MM.1S (cell line): ENCODE measurements around the gene DHX38.
"Not testable (repeated sequence)": the region's sequence is repeated elsewhere in the genome, so short reads cannot be mapped to it uniquely, and the experiment has no call there.

Source experiments
- DNase-seq: peaks from one replicate; pipeline ENCODE4 v3.0.0-alpha.2; 2015
- H2AFZ ChIP-seq: fragments of 300-600 bp; sonication (generic); 2 replicates; pipeline ENCODE4 v1.6.0; 2016; ENCODE audit warnings: antibody characterized with exemption, low read length
- H3F3A ChIP-seq: fragments of 300-600 bp; sonication (generic); 2 replicates; pipeline ENCODE4 v1.6.1; 2016; ENCODE audit warnings: mild to moderate bottlenecking, antibody characterized with exemption, low read length, moderate library complexity, mixed read lengths; ENCODE audit not compliant: insufficient read depth
- H3K27ac ChIP-seq: fragments of 300-600 bp; sonication (generic); 2 replicates; pipeline ENCODE4 v1.5.1; 2016; ENCODE audit warnings: mild to moderate bottlenecking, low read length
- H3K27me3 ChIP-seq: fragments of 300-600 bp; sonication (generic); replicated peaks from 2 replicates; pipeline ENCODE4 v1.6.0; 2016; ENCODE audit warnings: low read length; ENCODE audit not compliant: insufficient read depth
- H3K36me3 ChIP-seq: fragments of 300-600 bp; sonication (generic); replicated peaks from 2 replicates; pipeline ENCODE4 v1.6.1; 2016; ENCODE audit warnings: mild to moderate bottlenecking, low read length, mixed read lengths; ENCODE audit not compliant: insufficient read depth
- H3K4me1 ChIP-seq: fragments of 300-600 bp; sonication (generic); 2 replicates; pipeline ENCODE4 v1.6.1; 2016; ENCODE audit warnings: low read length, mixed read lengths
- H3K4me2 ChIP-seq: fragments of 300-600 bp; sonication (generic); 2 replicates; pipeline ENCODE4 v1.6.0; 2016; ENCODE audit warnings: low read depth, low read length
- H3K4me3 ChIP-seq: fragments of 300-600 bp; sonication (generic); 2 replicates; pipeline ENCODE4 v1.5.1; 2016; ENCODE audit warnings: low read length, mixed read lengths
- H3K79me2 ChIP-seq: fragments of 300-600 bp; sonication (generic); 2 replicates; pipeline ENCODE4 v1.6.1; 2016; ENCODE audit warnings: mixed run types, low read length, mixed read lengths
- H3K9ac ChIP-seq: fragments of 300-600 bp; sonication (generic); 2 replicates; pipeline ENCODE4 v1.6.1; 2016; ENCODE audit warnings: low read length, mixed read lengths
- H3K9me2 ChIP-seq: fragments of 300-600 bp; sonication (generic); replicated peaks from 2 replicates; pipeline ENCODE4 v1.6.1; 2016; ENCODE audit warnings: mild to moderate bottlenecking, low read length, mixed read lengths; ENCODE audit not compliant: insufficient read depth
- H3K9me3 ChIP-seq: fragments of 300-600 bp; sonication (generic); replicated peaks from 2 replicates; pipeline ENCODE4 v1.6.1; 2016; ENCODE audit warnings: mild to moderate bottlenecking, low read length, mixed read lengths; ENCODE audit not compliant: insufficient read depth
- H4K20me1 ChIP-seq: fragments of 300-600 bp; sonication (generic); 2 replicates; pipeline ENCODE4 v1.6.1; 2016; ENCODE audit warnings: mild to moderate bottlenecking, low read length, moderate library complexity, mixed read lengths; ENCODE audit not compliant: insufficient read depth
- CTCF ChIP-seq: fragments of 300-600 bp; sonication (generic); IDR thresholded peaks from 2 replicates; pipeline ENCODE4 v1.5.1; 2016; ENCODE audit warnings: antibody characterized with exemption, low read length, mixed read lengths
- EZH2 ChIP-seq: fragments of 300-600 bp; sonication (generic); optimal IDR thresholded peaks from 2 replicates; pipeline ENCODE3; 2017; ENCODE audit warnings: low read depth, mild to moderate bottlenecking, antibody characterized with exemption, low read length, mixed read lengths
- EZH2phosphoT487 ChIP-seq: fragments of 300-600 bp; sonication (generic); IDR thresholded peaks from 2 replicates; pipeline ENCODE4 v1.6.1; 2018; ENCODE audit warnings: antibody characterized with exemption, low read length

The DHX38 gene

GRCh38 chr16:72055911-72056310 lies 37.7 kb upstream of the DHX38 start:
- Histone ChIP-seq H3K9me3 (no peaks in the 10 kb centered on the region), H3K4me1 (no peaks in the 10 kb centered on the region), H3F3A (no peaks in the 10 kb centered on the region), H3K9ac (no peak overlapping the region), H3K4me2 (no peak overlapping the region), H3K79me2 (no peaks in the 10 kb centered on the region), H3K4me3 (no peak overlapping the region), H2AFZ (no peak overlapping the region), H3K9me2 (no peaks in the 10 kb centered on the region), H3K27me3 (no peaks in the 10 kb centered on the region), H3K36me3 (no peaks in the 10 kb centered on the region), H4K20me1 (no peaks in the 10 kb centered on the region), H3K27ac (no peak overlapping the region)
- DNase-seq, result no peak
- TF ChIP-seq CTCF (no peak), EZH2 (no peak), EZH2phosphoT487 (no peak)

GRCh38 chr16:72057313-72057712 lies 36.3 kb upstream of the DHX38 start:
- not testable (repeated sequence) for H3K27me3 ChIP-seq, H3K9ac ChIP-seq, H3K4me2 ChIP-seq, H3F3A ChIP-seq, H3K9me3 ChIP-seq, H3K79me2 ChIP-seq, H2AFZ ChIP-seq, H3K4me3 ChIP-seq, H3K4me1 ChIP-seq, H3K36me3 ChIP-seq, H4K20me1 ChIP-seq, H3K9me2 ChIP-seq, H3K27ac ChIP-seq, DNase-seq

- not testable (repeated sequence) for H3K4me3 ChIP-seq, H3K79me2 ChIP-seq, H4K20me1 ChIP-seq, H3K27me3 ChIP-seq, H3F3A ChIP-seq, H3K9me2 ChIP-seq, H3K4me2 ChIP-seq, H3K36me3 ChIP-seq, H3K9ac ChIP-seq, H3K9me3 ChIP-seq, DNase-seq, H2AFZ ChIP-seq, H3K27ac ChIP-seq, H3K4me1 ChIP-seq
Measured at GRCh38 chr16:72059060-72059459, 34.6 kb upstream of the DHX38 start.

GRCh38 chr16:72060405-72060804 lies 33.2 kb upstream of the DHX38 start:
- Histone ChIP-seq H3K9ac (no peak overlapping the region), H3K27me3 (no peaks in the 10 kb centered on the region), H3K4me1 (no peaks in the 10 kb centered on the region), H3K9me3 (no peaks in the 10 kb centered on the region), H3K27ac (no peak overlapping the region), H3F3A (no peaks in the 10 kb centered on the region), H4K20me1 (no peaks in the 10 kb centered on the region), H3K4me3 (no peak overlapping the region), H2AFZ (no peak overlapping the region), H3K4me2 (no peak overlapping the region), H3K79me2 (no peaks in the 10 kb centered on the region), H3K9me2 (no peaks in the 10 kb centered on the region), H3K36me3 (no peaks in the 10 kb centered on the region)
- no peak for DNase-seq
- TF ChIP-seq EZH2 (no peak), CTCF (no peak), EZH2phosphoT487 (no peak)
